Epidermal melanocyte (primary cell): ENCODE measurements around the gene TBC1D7.
A peak's percentile ranks its signal among the peaks of the same experiment; 100 is the strongest.

Experiments
- DNase-seq: peaks from one replicate; pipeline ENCODE4 v3.0.0; 2011; ENCODE audit warnings: low spot score; ENCODE audit not compliant: insufficient read length

TBC1D7 gene

DNA sequence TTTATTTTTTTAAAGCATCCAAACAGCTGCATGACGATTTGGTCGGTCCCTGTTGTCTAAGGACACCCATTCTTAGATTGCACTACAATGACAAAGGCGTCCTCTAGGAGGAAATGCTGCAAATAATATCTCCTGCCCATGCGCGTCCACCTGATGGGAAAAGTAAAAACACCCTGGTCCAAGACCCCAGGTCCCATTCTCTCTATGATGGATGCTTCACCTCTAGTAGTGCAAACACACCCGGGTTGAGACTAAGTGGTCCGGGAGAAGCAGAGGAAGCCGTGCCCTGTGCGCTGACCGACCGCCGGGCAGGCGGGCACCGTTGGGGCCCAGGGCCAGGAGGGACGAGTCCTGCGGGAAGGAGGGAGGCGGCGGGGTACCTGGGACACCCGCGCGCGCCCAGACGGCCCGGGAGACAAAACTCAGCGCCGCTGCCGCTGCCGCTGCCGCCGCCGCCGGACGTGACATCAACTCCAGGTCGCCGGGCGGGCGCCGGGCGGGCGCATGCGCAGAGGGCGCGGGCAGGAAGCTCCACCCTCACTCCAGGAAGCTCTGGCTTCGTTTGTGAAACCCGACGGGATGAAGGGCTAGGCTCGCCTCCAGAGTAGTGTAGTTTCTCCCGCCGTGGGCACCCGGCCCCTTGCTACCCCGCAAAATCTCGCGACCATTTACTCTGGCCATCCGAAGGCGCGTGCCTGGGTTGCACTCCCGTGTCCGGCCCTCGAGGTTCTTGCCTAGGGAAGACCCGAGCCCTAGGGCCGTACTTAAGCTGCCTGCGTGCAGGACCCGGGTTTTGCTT is at the start of gene TBC1D7:
Gene TBC1D7, minus strand, starts transcription at position 462 of the 799 bp plus-strand sequence. CDS start 1,639 bp downstream, outside the sequence.
- DNase-seq, result peak; percentile 89

- no peak for DNase-seq
These were observed 48.9 kb upstream of the TBC1D7 start for GRCh38 chr6:13377054-13377758.

DNA sequence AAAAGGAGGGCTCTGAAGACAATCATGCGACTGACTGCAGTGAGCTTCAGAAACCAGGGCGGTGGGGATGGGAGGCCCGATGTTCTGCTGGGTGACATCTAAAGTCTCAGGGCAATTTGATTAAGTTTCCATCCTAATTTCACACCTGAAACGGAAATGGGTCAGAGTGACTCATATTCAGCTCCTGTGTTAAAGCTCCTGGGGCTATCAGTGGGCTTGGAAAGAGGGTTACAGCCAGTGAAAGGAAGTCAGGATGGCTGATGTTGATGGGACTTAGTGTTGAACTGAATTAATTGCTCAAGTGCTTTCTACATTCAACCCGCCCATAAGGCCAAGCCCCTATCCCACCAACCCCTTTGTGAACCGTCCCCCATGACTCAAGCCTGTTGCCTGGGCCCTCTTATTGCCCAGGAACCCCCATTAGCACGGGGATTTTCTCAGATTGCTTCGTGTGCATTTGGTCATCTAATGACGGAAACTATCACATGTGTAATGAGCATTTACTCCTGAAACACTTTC is 47.1 kb upstream of the TBC1D7 start:
- DNase-seq, result no peak

DNA sequence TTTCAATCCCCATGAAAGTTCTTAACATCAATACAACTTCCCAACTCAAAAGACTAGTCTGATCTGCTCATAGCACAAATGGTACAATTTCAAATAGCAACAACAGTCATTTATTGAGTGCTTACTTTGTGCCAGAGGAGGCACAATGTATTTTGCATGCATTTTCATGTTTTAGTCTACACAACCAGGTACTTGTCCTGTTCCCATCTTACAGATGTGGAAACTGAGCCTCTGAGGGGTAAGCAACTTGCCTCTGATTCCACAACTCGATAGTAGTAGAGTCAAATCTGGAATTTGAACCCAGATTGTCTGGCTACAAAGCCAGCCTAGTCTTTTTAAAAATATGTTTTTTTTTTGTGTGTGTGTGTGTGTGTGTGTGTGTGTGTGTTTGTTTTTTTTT is 45.6 kb upstream of the TBC1D7 start:
- DNase-seq, result no peak

DNA sequence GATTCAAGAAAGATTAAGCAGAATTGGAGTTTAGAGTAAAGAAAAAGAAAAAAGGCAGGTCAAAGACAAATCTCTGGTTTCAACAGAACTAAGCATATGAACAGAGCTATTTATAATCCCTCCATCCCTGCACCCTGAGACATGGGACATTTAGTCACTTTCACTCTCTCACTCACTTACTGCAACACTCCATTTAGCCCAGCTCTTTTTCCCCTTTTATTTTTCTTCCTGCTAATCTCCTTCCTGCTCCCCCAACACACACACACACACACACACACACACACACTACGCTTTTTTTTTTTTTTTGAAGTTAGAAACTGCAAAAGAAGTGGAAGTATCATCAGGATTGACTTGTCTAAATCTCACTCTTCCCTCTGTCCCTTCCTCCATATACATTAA is 45.1 kb upstream of the TBC1D7 start:
- DNase-seq, result no peak

DNA sequence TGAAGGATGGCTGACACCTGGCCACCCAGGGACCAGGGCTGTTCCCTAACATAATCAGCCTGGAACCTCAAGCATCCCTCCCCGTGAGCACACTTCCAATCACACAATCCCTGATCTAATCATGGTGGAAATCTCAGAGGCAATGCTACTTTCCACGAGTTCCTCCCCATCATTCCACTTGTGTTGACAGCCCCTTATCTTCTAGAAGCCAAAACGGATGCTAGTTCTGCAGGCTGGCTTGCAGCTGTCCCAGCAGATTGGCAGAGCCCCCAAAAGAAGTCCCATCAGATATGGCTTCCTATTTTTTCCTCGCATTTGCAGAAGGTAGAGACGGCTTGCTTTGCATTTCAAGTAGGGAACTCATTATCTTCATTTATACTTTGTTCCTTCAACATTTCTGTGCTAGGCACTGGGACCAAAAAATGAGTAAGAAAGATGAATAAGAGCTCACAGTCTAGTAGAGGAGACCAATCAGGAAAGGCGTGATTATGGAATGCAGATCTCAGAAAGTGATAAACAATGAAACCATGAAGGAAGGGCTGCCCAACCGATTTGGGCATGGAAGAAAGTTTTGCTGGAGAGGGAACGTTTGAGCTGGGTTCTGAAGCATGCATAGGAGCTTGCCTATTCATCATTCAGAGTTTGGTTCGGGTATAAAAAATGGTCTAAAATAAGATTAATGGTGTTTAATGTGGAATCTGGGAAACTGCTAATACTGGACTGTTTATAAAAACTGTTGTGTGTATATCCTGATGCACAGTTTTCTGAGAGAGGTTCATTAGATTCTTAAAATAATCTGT is 44.6 kb upstream of the TBC1D7 start:
- DNase-seq, result no peak

DNA sequence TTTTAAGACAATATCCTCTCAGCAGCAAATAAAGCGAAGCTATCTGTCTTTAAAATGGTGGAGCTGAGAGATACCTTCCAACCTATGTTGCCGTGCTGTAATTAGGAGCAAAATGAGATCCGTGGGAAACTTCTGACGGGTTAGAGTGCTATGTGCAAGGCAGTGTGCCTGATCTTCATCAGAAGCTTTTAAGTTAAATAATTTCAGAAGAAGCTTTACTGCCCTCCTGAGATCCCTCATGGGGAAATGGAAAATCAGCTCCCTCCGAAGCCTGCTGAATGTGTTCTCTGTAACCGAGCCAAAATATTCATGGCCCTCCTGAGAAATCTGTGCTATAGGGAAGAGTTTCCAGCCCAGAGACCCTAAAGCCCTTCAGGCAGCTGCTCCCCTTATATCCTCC is 43.7 kb upstream of the TBC1D7 start:
- no peak for DNase-seq

GRCh38 chr6:13371421-13372072 is 43.2 kb upstream of the TBC1D7 start:
- DNase-seq, result no peak

- no peak for DNase-seq
These were observed 42.3 kb upstream of the TBC1D7 start for GRCh38 chr6:13370623-13371022.

DNA sequence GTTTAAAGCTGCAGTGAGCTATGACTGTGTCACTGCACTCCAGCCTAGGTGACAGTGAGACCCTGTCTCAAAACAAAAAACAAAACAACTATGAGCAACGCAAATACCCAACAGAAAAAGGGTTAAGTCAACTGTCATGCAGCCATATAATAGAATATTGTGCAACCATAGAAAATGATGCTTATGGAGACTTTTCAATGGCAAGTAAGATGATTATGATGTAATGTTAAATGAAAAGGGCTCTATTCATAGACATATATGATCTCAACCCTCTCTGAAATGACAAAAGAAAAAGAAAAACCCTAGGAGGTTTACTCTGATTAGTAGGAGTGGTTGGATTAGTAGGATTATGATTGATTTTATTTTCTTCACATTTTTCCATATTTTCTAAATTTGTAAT is 41.3 kb upstream of the TBC1D7 start:
- no peak for DNase-seq

DNA sequence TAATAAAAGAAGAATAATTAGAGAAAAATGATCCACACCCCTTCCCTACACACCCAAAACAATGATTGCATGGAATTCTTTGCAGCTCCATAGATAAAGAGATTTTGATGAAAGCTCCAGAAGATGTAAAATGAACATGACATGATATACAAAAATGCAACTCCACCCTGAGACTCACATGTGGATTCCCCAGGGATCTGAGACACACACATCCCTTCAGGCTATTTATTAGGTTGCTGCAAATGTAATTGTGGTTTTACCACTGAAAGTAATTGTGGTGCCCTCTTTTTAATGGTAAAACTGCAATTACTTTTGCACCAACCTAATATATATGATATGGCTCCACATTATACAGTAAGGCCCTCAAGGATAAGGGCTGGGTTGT is 40.4 kb upstream of the TBC1D7 start:
- no peak for DNase-seq

DNA sequence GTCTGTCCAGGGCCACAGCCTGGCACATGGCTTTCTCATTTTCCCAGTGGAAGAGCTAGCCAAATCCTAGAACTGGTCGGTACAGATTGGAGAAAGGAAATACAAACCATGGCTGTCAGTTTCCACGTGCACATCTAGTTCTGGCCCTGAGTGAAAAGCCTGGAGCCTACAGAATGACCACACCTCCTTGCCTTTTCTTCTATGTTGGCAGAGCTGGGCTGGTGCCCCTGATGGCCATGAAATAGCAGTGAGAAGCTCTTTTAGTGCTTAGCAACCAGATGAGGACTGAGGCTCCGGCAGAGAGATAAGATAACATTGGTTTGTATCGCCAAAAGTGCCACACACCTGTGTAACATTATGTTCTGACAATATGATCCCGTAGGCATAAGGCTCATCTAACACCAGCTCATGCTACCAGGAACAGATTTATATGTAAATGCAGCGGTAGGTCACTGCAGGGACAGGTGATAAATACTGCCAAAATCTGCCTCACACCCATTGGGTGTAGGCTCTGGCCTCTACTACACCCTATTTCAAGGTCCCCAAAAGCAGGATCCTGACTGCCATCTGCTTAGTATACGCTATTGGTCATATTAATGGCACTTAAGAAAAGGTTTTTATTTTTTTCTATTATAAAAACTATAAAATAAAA is 39.9 kb upstream of the TBC1D7 start:
- no peak for DNase-seq

- DNase-seq, result no peak
These were observed 39.1 kb upstream of the TBC1D7 start for GRCh38 chr6:13367396-13367795.

- no peak for DNase-seq
These were observed 37.0 kb upstream of the TBC1D7 start for GRCh38 chr6:13365320-13365719.

GRCh38 chr6:13364842-13365241 is 36.5 kb upstream of the TBC1D7 start:
- no peak for DNase-seq

- DNase-seq, result no peak
These were observed 34.1 kb upstream of the TBC1D7 start for GRCh38 chr6:13362412-13362811.

DNA sequence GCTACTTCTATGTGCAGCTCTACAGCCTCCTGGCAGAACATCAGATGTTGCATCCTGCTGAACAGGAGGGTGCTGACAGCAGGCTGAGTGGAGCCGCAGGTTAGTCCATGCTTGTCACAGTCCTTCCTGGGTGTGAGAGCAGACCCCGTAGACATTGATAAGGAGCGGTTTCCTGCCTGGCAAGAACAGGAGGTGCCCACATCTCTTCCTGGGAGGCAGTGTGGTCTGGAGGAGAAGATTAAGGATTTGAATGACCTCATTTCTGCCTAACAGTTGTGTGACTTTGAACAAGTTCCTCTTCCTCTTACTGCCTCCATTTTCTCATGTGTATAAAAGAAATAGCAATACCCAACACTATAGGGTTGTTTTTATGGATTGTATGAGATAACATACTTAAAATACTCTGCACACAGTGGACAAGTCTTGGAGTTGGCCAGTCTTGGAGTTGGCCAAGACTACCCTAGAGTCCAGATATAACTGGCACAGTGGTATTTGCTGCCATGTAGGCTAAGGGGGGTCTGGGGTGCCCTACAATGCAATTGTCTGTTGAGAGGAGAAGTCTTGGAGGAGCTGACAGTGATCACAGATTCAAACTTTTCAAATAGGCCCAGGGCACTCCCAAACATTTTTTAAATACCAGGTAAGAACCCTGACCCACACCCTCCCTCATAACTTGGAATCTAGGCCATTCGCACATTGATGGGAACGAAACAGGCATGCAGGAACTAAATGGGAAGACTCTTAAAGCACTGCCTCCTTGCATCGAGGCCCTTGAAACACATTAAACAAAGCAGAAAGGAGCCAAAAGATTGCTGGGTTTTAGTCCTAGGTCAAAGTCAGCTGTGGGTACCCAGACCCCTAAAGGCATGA is 32.6 kb upstream of the TBC1D7 start:
- no peak for DNase-seq

DNA sequence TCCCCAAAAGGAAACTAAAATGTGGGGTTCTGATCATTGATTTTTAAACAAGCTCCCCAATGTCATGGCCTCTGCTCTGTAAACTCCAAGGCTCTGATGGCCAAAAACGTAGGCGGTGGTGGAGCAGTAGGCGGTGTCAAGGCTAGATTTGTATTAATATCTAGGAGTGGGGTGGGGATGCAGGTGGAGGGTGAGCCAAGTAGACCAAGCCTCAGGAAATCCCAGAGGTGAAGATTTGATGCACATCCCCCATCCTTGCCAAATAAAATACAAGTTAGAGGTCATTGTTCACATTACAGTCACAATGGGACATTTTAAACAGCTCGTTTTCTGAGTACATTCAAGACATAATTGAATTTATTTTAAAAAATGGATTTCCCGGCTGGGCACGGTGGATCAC is 30.9 kb upstream of the TBC1D7 start:
- DNase-seq, result no peak

DNA sequence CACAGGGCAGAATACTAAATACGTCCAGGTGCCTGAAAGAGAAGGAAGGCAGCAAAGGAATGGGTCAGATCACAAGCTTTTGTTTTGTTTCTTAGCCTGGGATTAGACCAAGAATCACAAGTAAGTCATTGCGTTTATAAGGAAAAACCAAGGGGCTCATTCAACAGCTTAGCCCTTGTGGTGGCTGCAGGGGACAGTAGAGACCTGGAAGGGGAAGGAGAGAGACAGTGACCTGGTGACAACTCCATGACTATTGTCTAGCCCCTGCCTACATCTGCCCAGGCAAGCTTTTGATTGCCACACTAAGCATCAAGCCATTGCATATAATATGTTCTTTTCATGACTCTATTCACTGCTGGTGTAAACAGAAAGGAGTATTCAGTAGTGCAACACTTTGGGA is 30.2 kb upstream of the TBC1D7 start:
- no peak for DNase-seq

DNA sequence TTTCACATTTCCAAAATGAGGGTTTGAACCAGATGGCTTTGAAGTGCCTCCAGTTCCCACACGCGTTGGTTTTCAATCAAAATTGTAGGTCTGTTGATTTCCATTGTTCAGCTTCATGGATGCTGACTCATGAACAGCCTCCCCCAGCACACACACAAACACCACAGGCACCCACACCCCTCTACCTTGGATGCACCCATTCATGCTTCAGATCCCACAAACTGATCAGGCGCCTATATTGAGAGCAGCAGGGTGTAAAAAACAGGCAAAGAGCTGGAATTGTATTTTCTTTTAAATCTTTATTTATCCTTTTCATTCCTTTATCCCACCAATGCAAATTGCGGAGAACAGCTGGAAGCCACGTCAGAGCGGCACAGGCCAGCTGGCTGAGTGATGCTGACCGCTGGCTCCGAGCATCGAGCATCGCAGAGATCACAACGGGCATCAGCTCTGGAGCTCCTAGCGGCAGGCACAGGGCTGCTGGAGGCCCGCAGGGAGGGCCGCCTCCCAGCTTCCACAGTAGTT is 29.3 kb upstream of the TBC1D7 start:
- DNase-seq, result no peak
